Measurements from ENCODE around the gene KRT39. TPM values are rescaled to one million over a fixed set of nuclear protein-coding genes. Genes with fewer than 3 reads are reported as not detected.

KRT39 gene
- total RNA-seq, 4 donors from 2014 or later = not detected

DNA sequence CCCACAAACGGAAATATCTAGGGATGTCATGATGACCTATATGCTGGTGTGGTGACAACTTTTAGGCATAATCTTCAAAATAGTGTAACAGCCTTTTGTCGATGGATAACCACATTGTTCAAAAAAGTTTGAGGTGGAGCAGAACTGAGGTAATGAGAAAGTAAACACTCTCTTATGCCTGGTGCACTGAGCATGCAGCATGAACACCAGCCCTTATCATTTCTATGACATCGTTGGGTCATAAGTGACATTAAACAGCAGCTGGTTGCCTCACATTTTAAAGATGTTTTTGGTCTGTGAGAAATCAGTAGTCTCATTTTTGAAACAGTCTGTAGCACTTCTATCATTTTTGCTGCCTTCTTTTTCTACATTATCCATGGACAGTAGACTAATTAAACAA, 31.1 kb downstream of the KRT39 start:
- H3K27ac ChIP-seq = no peak overlapping the region
- DNase-seq (no peak), ATAC-seq (no peak)
- in situ Hi-C loops (cut with MboI; ENCODE audit: low sequenced_read_pairs in 4 of 4) = no loop called here
- H3K9me3 ChIP-seq = no peaks in the 10 kb centered on the region
- peaks cover 0 to 6% of the 10 kb centered on the region in 2 donors for H3K4me1 ChIP-seq
- H3K36me3 ChIP-seq = no peaks in the 10 kb centered on the region
- H3K27me3 ChIP-seq = no peaks in the 10 kb centered on the region
- no peak for TF ChIP-seq CTCF (IDR thresholded peaks at IDR 0.05 in 4 of 5, conservative IDR thresholded peaks at IDR 0.05 in 1 of 5)
- TF ChIP-seq POLR2A (IDR thresholded peaks at IDR 0.05) = no peak
- H3K4me3 ChIP-seq = no peak overlapping the region
- intact Hi-C loops (cut with DNase I; ENCODE audit: low total_unique reads) = no loop called here

DNA sequence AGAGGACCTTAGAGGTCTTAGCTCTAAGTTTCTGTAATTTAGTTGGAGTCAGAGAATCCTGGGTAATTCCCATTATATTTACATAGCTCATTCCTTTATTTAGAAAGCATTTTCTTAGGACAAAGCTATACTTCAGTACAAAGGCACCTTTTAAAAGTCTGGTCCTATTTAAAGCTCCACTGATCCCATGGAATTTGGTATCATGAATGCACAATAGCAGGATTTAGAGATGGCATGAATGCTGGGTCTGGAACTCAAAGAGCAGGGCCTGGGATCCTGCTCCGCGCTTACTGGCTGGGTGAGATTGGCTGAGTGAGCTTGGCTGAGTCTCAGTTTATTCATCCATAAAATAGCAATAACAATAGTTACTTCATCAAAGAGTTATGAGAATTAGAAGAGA, 34.1 kb downstream of the KRT39 start:
- Histone ChIP-seq H3K36me3 (no peaks in the 10 kb centered on the region), H3K27ac (no peak overlapping the region), H3K4me1 (peaks cover 0 to 6% of the 10 kb centered on the region in 2 donors), H3K4me3 (no peak overlapping the region), H3K27me3 (no peaks in the 10 kb centered on the region), H3K9me3 (no peaks in the 10 kb centered on the region)
- no peak for ATAC-seq
- in situ Hi-C loops (cut with MboI; ENCODE audit: low sequenced_read_pairs in 4 of 4) = no loop called here
- no peak for DNase-seq
- TF ChIP-seq CTCF (IDR thresholded peaks at IDR 0.05 in 4 of 5, conservative IDR thresholded peaks at IDR 0.05 in 1 of 5) = no peak
- intact Hi-C loops (cut with DNase I; ENCODE audit: low total_unique reads) = no loop called here

DNA sequence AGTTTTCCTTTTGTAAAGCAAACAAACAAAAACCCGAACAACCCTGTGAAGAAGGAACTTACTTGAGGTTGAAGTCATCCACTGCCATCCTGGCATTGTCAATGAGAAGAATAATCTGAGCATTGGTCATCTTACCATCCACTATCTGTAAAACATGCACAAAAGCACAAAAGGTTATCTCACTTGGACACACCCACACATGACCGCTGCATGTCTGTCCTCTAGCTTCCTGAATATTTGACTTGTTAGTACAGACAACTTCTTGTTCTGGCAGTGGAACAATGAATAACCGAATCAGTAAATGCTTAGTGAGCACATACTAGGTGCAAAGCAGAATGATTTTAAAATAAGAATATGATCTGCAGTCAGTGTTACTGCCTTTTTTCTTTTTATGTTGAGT, 35.4 kb downstream of the KRT39 start:
- no peak for DNase-seq
- in situ Hi-C loops (cut with MboI; ENCODE audit: low sequenced_read_pairs in 4 of 4) = no loop called here
- Histone ChIP-seq H3K36me3 (no peaks in the 10 kb centered on the region), H3K27me3 (no peaks in the 10 kb centered on the region), H3K9me3 (no peaks in the 10 kb centered on the region), H3K27ac (no peak overlapping the region), H3K4me3 (no peak overlapping the region), H3K4me1 (no peaks in the 10 kb centered on the region)
- ATAC-seq = no peak
- TF ChIP-seq CTCF (IDR thresholded peaks at IDR 0.05 in 4 of 5, conservative IDR thresholded peaks at IDR 0.05 in 1 of 5) (no peak), POLR2A (IDR thresholded peaks at IDR 0.05) (no peak)
- intact Hi-C loops (cut with DNase I; ENCODE audit: low total_unique reads) = no loop called here

GRCh38 chr17:40926341-40926740, 40.4 kb downstream of the KRT39 start:
- no peak for DNase-seq
- intact Hi-C loops (cut with DNase I; ENCODE audit: low total_unique reads) = no loop called here
- no peak overlapping the region for H3K4me3 ChIP-seq
- TF ChIP-seq CTCF (IDR thresholded peaks at IDR 0.05 in 4 of 5, conservative IDR thresholded peaks at IDR 0.05 in 1 of 5) (no peak), POLR2A (IDR thresholded peaks at IDR 0.05) (no peak)
- H3K27ac ChIP-seq = no peak overlapping the region
- in situ Hi-C loops (cut with MboI; ENCODE audit: low sequenced_read_pairs in 4 of 4) = no loop called here
- H3K27me3 ChIP-seq = no peaks in the 10 kb centered on the region
- no peak for ATAC-seq
- no peaks in the 10 kb centered on the region for H3K9me3 ChIP-seq
- H3K36me3 ChIP-seq = no peaks in the 10 kb centered on the region
- H3K4me1 ChIP-seq = no peaks in the 10 kb centered on the region

DNA sequence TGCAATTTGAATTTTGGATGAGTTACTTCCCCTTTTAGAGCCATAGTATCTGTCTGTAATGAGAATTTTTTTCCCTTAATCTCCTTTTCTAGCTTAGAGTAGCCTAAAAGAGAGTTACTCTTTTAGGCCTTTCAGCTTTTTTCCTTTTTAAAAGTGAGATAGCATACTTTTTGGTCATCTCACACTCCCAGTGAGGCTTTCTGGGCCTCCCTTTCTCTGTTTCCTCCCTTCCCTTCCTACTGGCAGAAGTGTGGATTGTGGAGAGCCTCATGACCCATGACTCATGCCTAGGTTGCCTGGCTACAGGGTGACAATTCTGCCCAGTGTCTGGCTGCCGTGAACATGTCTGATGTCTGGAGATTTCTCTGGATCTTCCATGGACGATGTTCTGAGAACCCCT, 44.5 kb downstream of the KRT39 start:
- ATAC-seq (peak in 1 of 2 donors; percentile 51), DNase-seq (peak; percentile 11 to 29)
- Histone ChIP-seq H3K27me3 (no peaks in the 10 kb centered on the region), H3K36me3 (no peaks in the 10 kb centered on the region), H3K4me3 (no peak overlapping the region), H3K9me3 (no peaks in the 10 kb centered on the region), H3K27ac (no peak overlapping the region), H3K4me1 (no peaks in the 10 kb centered on the region)
- intact Hi-C loops (cut with DNase I; ENCODE audit: low total_unique reads) = no loop called here
- in situ Hi-C loops (cut with MboI; ENCODE audit: low sequenced_read_pairs in 4 of 4) = loop anchor here in 1 of 4 donors (25.0 kb wide), 2 partner anchors 390 to 565 kb away; partner anchors contain the start of genes KRT35, KRT36, KRTAP16-1 and KRTAP17-1
- no peak for TF ChIP-seq CTCF (IDR thresholded peaks at IDR 0.05 in 4 of 5, conservative IDR thresholded peaks at IDR 0.05 in 1 of 5)
